RWPE2 (cell line): ENCODE data around the gene TRAF1.

ENCODE experiments used
- ATAC-seq: fragments of 200-7000 bp; cut with Tn5 transposase; 3 replicates; pipeline ENCODE4 v1.9.1; 2021; ENCODE audit warnings: low read depth
- DNase-seq: peaks from one replicate; pipeline ENCODE4 v3.0.0-alpha.2; 2020; ENCODE audit warnings: low spot score
- H3K27ac ChIP-seq: fragments of 450-650 bp; 2 replicates; pipeline ENCODE4 v1.5.1; 2017; ENCODE audit warnings: mild to moderate bottlenecking; ENCODE audit not compliant: poor library complexity, severe bottlenecking
- H3K27me3 ChIP-seq: fragments of 250-450 bp; sonication (Bioruptor Pico); 2 replicates; pipeline ENCODE4 v1.5.1; 2021; ENCODE audit warnings: mild to moderate bottlenecking, moderate library complexity; ENCODE audit not compliant: insufficient read depth, poor library complexity, severe bottlenecking
- H3K36me3 ChIP-seq: fragments of 250-450 bp; sonication (Bioruptor Pico); 2 replicates; pipeline ENCODE4 v1.5.1; 2020; ENCODE audit warnings: low read depth, mild to moderate bottlenecking, moderate library complexity
- H3K4me1 ChIP-seq: fragments of 250-450 bp; sonication (Bioruptor Pico); 2 replicates; pipeline ENCODE4 v1.5.1; 2021; ENCODE audit warnings: mild to moderate bottlenecking, moderate library complexity; ENCODE audit not compliant: insufficient read depth, poor library complexity, severe bottlenecking
- H3K4me3 ChIP-seq: fragments of 250-450 bp; sonication (Bioruptor Pico); 2 replicates; pipeline ENCODE4 v1.5.1; 2021; ENCODE audit warnings: mild to moderate bottlenecking, moderate library complexity; ENCODE audit not compliant: severe bottlenecking
- H3K9me3 ChIP-seq: fragments of 250-450 bp; sonication (Bioruptor Pico); 2 replicates; pipeline ENCODE4 v1.5.1; 2021; ENCODE audit warnings: mild to moderate bottlenecking, moderate library complexity; ENCODE audit not compliant: severe bottlenecking
- CTCF ChIP-seq: fragments of 450-650 bp; IDR thresholded peaks from one replicate; pipeline ENCODE4 v1.5.1; 2017; ENCODE audit warnings: mild to moderate bottlenecking, moderate library complexity; ENCODE audit not compliant: poor library complexity, severe bottlenecking

The TRAF1 gene

GRCh38 chr9:120875643-120875953 is 51.0 kb downstream of the TRAF1 start:
- peak overlapping the region; percentile 97 for H3K27ac ChIP-seq

GRCh38 chr9:120875195-120875565 is 51.4 kb downstream of the TRAF1 start:
- ATAC-seq (no peak), DNase-seq (no peak)
- H3K9me3 ChIP-seq: no peaks in the 10 kb centered on the region
- peaks cover 49% of the 10 kb centered on the region for H3K36me3 ChIP-seq
- H3K4me3 ChIP-seq: peak overlapping the region; percentile 55
- H3K4me1 ChIP-seq: peaks cover 29% of the 10 kb centered on the region
- H3K27me3 ChIP-seq: no peaks in the 10 kb centered on the region
- H3K27ac ChIP-seq: peak overlapping the region; percentile 97
- TF ChIP-seq CTCF: no peak

More at GRCh38 chr9:120875643-120875953, 51.0 kb downstream of the TRAF1 start:
- Histone ChIP-seq H3K9me3 (no peaks in the 10 kb centered on the region), H3K4me3 (peak overlapping the region; percentile 55), H3K36me3 (peaks cover 46% of the 10 kb centered on the region), H3K4me1 (peaks cover 29% of the 10 kb centered on the region), H3K27me3 (no peaks in the 10 kb centered on the region)
- DNase-seq (no peak), ATAC-seq (no peak)
- TF ChIP-seq CTCF: no peak

- H3K27ac ChIP-seq: peak overlapping the region; percentile 97
- H3K36me3 ChIP-seq: peaks cover 50% of the 10 kb centered on the region
- no peak for TF ChIP-seq CTCF
- H3K9me3 ChIP-seq: no peaks in the 10 kb centered on the region
- no peak overlapping the region for H3K4me3 ChIP-seq
- peaks cover 29% of the 10 kb centered on the region for H3K4me1 ChIP-seq
- DNase-seq (no peak), ATAC-seq (no peak)
- H3K27me3 ChIP-seq: no peaks in the 10 kb centered on the region
Observed at GRCh38 chr9:120874226-120875194, 52.1 kb downstream of the TRAF1 start.

GRCh38 chr9:120873512-120873911 is 53.1 kb downstream of the TRAF1 start:
- peaks cover 29% of the 10 kb centered on the region for H3K4me1 ChIP-seq
- ATAC-seq (peak; percentile 66), DNase-seq (peak; percentile 94)
- H3K27me3 ChIP-seq: no peaks in the 10 kb centered on the region
- no peak overlapping the region for H3K4me3 ChIP-seq
- no peaks in the 10 kb centered on the region for H3K9me3 ChIP-seq
- H3K36me3 ChIP-seq: peaks cover 56% of the 10 kb centered on the region
- TF ChIP-seq CTCF: no peak
- peak overlapping the region; percentile 97 for H3K27ac ChIP-seq
